Raji (cell line): ENCODE results near the gene TCEA2.
A peak's percentile ranks its signal among the peaks of the same experiment; 100 is the strongest.

Experiments used
- POLR2A ChIP-seq: IDR thresholded peaks from 2 replicates; pipeline ENCODE4 v1.6.1; 2011; ENCODE audit warnings: low read depth, low read length, control low read depth; ENCODE audit not compliant: insufficient read depth

TCEA2 gene

GRCh38 chr20:64064145-64064698 lies 1.2 kb downstream of the TCEA2 start:
- 0 out of 2 replicates have a peak, but pooled peaks have one; percentile 14 for TF ChIP-seq POLR2A

- TF ChIP-seq POLR2A: peak; percentile 11; the same call in 1 of the 2 replicates
These were observed 2.3 kb downstream of the TCEA2 start for GRCh38 chr20:64065062-64065973.

DNA sequence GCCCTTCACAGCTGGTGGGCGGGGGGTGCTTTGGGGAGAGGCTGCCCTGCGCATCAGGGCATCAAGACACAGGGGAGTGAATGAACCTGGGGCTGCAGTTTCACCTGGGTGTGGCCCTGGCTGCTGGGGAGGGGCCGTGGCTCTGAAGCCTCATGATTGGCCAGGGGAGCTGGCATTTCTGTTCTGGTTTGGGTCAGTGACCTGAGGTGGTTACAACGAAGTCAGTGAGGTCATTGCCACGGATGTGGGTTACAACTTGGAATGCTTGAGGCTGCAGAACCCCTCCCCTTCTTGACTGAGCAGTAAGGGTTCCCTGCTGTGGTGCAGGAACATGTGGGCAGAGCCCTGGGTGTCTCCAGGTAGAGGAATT lies 3.0 kb downstream of the TCEA2 start:
- TF ChIP-seq POLR2A: no peak

DNA sequence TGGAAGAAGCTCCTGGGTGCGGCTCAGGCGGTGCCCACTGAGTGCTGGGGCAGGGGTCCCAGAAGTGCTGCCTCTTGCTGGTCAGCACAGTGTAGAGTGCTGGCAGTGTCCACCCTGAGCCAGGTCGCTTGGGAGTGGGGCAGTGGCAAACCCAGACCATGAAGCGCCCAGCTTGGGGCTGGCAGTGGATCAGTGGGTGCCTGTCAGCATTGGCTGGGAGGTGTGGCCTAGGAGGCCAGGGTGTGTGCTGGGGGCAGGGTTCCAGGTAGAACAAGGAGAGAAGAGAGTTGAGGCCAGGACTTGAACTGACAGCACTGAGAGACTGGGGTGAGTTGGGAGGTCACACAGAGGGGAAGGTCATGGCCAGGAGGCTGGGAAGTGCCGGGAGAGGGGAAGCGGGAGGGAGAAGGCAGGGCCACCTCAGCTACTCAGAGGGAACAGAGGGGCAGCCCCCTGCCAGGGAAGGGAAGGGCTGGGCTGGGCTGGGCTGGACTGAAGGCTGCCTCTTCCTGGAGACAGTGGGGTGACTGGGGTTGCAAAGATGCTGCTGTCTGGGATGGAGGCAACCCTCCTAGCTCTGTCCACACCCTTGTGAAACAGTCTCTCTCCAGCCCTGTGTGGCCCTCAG lies 4.1 kb downstream of the TCEA2 start:
- no peak for TF ChIP-seq POLR2A

DNA sequence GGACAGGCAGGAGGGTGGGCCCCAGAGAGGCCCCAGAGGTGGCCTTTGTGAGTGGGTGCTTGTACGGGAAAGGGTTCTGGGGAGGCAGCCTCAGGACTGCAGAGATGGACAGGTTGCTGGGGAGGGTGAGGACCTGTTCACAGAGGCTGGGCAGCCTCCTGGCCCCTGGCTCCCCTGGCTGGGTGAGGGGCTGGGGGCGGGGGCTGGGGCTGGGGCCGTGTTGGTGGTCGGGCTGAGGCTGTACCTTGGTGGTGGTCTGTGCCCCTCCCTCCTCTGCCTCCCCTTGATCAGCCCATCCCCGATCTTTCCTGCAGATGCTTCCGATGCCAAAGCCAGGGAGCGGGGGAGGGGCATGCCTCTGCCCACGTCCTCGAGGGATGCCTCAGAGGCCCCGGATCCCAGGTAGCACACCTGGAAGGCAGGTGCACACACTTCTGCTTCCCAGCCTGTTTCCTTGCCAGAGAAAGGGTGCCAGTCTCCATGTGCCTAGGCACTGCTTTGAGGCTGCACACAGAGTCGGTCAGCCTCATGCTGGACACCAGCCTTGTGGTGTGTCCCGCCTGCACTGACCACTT lies 4.8 kb downstream of the TCEA2 start:
- TF ChIP-seq POLR2A: no peak

DNA sequence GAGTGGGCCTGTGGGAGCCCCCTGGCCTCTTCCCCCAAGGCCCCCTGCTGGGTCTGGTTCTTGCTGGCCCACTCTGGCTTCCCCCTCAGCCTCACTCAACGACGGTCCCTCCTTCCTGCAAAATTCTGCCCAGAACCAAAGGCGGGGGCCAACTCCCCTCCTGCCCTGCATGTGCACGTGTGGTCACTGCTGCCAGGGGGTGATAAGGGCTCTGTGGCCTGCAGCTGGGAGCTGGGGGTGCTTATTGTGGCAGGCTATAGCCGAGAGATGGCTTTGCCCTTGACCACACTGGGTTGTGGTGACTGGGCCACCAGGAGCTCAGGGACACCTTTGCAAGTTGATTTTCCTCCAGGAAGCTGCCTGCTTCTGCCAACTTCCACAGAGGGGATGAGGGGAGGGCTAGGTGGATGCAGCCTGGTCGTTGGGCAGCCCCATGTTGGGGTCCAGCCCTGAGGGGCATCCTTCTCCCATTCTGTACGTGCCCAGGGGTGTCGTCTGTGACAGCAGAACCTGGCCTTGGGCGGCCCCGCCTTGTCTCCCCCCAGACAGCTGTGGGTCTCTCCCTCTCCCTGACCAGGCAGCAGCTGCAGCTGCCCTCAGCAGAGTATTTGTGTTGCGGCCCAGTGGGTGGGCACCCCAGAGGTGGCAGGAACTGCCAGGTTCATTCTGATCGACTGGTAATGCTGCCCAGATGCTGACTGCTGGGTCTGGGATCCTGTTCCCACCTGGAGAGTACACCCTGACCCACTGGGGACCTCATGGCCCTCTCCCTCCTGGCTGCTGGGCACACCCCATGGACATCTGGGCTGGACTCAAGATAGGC lies 5.6 kb downstream of the TCEA2 start:
- TF ChIP-seq POLR2A: no peak

- no peak for TF ChIP-seq POLR2A
These were observed 6.2 kb downstream of the TCEA2 start for GRCh38 chr20:64069209-64069613.

DNA sequence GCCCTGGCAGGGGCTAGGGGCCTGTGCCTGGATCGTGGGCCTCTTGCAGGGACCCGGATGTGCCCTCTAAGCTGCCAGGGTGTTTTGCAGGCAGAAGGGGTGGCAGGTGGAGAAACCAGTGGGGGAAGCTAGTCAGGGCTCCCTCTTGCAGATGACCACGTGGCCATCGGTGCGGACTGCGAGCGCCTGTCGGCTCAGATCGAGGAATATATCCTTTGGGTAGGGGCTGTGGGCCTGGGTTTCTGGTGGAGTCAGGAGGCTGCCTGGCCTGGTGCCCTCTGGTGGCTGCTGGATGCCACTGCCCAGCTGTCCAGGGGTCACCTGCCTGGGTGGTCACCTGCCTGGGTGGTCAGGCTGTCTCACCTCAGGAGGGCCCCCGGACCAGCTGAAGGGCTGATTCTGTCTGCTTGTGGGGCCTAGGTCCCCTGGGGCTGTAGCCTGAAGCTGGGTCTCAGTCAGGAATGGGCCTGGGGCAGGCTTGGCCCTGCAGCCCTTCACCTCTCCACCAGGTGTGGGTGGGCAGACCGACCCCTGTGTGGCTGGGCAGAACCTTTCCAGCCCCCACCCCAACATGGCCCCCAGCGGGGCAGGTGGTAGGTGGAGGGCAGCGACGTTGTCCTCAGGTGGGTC lies 6.7 kb downstream of the TCEA2 start:
- no peak; the same call in 1 of the 2 replicates for TF ChIP-seq POLR2A

GRCh38 chr20:64070244-64070993 lies 7.4 kb downstream of the TCEA2 start:
- TF ChIP-seq POLR2A: no peak; the same call in 1 of the 2 replicates

DNA sequence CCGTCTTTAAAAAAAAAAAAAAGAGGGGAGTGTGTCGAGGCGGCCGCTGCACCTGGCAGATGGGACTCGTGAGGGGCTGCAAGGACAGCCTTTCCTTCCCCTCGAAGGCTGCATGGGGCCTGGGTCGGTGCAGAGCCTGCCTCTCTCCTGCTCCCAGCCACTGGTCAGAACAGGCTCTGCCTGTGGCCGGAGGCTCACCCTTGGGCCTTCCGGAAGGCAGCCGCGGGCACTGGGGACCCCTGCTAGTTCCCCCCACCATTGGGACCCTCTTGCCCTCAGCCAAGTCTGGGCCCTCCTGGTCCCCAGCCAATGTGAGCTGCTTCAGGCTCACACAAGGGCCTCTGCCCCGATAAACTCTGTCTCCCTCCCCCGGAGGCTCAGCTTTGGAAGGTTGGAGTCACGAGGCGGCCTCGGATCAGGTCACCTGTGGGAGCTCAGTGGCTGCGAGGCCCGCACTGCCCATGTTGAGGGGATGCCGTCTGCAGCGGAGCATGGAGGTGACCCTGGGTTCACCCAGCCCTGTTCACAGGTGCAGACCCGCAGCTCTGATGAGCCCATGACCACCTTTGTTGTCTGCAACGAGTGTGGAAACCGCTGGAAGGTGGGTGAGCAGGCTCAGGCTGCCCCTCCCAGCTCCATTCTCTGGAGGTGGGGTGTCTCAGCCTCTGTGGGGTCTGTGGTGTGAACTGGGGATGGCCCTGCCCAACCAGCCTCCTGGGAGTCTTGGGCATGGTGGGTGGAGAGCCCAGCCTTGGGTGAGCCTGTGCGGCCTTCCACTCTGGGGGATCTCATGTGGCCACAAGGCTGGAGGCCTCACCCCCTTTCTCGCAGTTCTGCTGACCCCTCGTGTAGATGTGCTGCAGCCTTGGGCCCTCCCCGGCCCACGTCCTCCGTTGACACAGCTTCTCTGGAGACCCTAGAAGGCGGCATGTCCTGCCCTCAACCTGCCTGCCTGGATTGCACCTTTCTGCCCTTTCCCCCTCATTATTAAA lies 8.6 kb downstream of the TCEA2 start:
- peak; percentile 40 for TF ChIP-seq POLR2A

- no peak for TF ChIP-seq POLR2A
These were observed 9.6 kb downstream of the TCEA2 start for GRCh38 chr20:64072498-64073063.
